ENCODE measurements around the gene RAB11FIP4. TPM values are rescaled to one million over a fixed set of nuclear protein-coding genes. Genes with fewer than 3 reads are reported as not detected.

RAB11FIP4 gene
- total and polyA plus RNA-seq, 2 of the 8 experiments (the other 6 are each of a cell fraction or from before 2014, with no cell fraction given): 21.7 to 53.2 TPM

DNA sequence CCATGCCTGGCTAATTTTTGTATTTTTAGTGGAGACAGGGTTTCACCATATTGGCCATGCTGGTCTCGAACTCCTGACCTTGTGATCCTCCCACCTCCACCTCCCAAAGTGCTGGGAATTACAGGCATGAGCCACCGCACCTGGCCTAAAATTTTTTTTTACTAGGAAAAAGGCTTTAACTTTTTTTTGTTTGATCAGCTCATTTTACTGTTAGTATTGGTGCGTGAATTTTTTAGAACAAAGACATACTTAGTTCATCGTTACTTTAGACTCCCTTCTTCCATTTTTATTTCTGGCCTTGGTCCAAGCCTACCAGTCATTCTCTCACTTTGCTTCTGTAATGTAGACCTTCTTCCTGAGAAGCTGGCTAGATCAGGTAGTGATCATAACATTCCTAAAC is 25.4 kb upstream of the RAB11FIP4 start (continued):
- TF ChIP-seq, protein P1, sequence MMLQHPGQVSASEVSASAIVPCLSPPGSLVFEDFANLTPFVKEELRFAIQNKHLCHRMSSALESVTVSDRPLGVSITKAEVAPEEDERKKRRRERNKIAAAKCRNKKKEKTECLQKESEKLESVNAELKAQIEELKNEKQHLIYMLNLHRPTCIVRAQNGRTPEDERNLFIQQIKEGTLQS (IDR thresholded peaks at IDR 0.05; ENCODE audit: insufficient read depth, low read depth, low read length): no peak
- TF ChIP-seq, protein P2, sequence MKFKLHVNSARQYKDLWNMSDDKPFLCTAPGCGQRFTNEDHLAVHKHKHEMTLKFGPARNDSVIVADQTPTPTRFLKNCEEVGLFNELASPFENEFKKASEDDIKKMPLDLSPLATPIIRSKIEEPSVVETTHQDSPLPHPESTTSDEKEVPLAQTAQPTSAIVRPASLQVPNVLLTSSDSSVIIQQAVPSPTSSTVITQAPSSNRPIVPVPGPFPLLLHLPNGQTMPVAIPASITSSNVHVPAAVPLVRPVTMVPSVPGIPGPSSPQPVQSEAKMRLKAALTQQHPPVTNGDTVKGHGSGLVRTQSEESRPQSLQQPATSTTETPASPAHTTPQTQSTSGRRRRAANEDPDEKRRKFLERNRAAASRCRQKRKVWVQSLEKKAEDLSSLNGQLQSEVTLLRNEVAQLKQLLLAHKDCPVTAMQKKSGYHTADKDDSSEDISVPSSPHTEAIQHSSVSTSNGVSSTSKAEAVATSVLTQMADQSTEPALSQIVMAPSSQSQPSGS (IDR thresholded peaks at IDR 0.05; ENCODE audit: low read length): no peak
- no peak for TF ChIP-seq KDM5A (IDR thresholded peaks at IDR 0.05; ENCODE audit: low read length)
